ENCODE data around the gene STIP1.

The STIP1 gene

GRCh38 chr11:64222651-64223000, 36.7 kb downstream of the STIP1 start:
- DNase-seq (ENCODE audit: low read depth), result no peak

- DNase-seq (ENCODE audit: low read depth), result no peak
Observed at GRCh38 chr11:64223001-64223651, 37.2 kb downstream of the STIP1 start.

GRCh38 chr11:64224151-64224890, 38.4 kb downstream of the STIP1 start:
- DNase-seq (ENCODE audit: low read depth), result no peak

- no peak for DNase-seq (ENCODE audit: low read depth)
Observed at GRCh38 chr11:64224891-64225607, 39.1 kb downstream of the STIP1 start.

- DNase-seq (ENCODE audit: low read depth), result peak; percentile 93
Observed at GRCh38 chr11:64225608-64226506, 39.9 kb downstream of the STIP1 start, which contains the start of the genes NUDT22 and TRPT1. Gene NUDT22, plus strand, starts transcription at chr11:64226274. Its CDS starts 379 bp downstream, at chr11:64226653. Gene TRPT1, minus strand, starts transcription at chr11:64226186. Its CDS starts 326 bp downstream, at chr11:64225860.

DNA sequence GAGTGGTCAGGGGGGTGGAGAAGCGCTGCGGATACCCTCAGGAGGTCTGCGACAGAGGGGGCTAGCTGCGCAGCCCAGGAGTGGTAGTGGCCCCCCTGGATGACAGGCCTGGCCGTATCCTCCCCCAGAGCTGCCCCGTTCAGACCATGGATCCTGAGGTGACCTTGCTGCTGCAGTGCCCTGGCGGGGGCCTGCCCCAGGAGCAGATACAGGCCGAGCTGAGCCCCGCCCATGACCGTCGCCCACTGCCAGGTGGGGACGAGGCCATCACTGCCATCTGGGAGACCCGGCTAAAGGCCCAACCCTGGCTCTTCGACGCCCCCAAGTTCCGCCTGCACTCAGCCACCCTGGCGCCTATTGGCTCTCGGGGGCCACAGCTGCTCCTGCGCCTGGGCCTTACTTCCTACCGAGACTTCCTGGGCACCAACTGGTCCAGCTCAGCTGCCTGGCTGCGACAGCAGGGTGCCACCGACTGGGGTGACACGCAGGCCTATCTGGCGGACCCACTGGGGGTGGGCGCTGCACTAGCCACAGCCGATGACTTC, 40.6 kb downstream of the STIP1 start:
- no peak for DNase-seq (ENCODE audit: low read depth)

DNA sequence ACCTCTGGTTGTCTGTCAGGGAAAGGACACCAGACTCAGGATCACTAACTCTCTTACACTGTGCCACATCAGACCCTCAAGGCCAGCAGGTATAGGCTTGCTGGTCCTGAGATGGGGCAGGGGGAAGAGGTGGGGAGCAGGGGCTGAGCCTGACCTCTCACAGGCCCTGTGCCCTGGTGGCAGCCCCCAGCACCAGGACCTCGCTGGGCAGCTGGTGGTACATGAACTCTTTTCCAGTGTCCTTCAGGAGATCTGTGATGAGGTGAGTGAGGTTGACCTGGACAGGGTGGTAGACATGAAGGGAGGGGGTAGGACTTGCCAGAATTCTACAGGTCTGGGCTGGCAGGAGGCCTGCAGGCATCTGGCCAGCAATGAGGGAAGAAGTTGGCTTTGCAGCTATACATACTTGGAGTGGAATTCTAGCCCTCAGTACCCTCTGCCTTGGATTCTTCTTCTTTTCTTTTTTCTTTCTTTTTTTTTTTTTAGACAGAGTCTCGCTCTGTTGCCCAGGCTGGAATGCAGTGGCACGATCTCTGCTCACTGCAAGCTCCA, 41.5 kb downstream of the STIP1 start:
- DNase-seq (ENCODE audit: low read depth), result no peak

DNA sequence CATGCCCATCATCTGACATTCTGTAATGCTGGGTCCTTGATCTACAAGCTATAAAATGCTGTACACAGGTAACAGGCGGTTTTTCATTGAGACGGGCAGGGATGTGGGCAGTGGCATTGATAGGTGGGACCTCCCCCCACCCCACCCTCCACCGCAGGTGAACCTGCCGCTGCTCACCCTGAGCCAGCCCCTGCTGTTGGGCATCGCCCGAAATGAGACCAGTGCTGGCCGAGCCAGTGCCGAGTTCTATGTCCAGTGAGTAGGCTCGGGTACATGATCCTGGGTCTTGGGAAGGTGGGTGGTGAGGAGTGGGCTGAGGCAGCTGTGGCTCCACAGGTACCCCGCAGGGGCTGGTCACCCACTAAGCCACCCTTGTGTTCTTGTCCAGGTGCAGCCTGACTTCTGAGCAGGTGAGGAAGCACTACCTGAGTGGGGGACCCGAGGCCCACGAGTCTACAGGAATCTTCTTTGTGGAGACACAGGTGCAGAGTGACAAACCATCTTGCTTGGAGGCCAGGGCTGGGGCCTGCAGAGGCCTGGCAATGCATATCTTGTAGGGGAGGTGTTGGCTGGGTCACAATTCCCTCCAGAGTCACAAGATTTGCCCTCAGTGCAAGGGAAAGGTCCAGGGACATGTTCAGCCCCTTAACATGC, 43.2 kb downstream of the STIP1 start:
- DNase-seq (ENCODE audit: low read depth), result no peak

GRCh38 chr11:64229744-64230170, 43.8 kb downstream of the STIP1 start:
- DNase-seq (ENCODE audit: low read depth), result no peak

- peak; percentile 79 for DNase-seq (ENCODE audit: low read depth)
Observed at GRCh38 chr11:64230171-64230984, 44.4 kb downstream of the STIP1 start, which contains the start of gene DNAJC4. Gene DNAJC4, plus strand, starts transcription at chr11:64230548. Its CDS starts 307 bp downstream, at chr11:64230855.

GRCh38 chr11:64230985-64231365, 45.0 kb downstream of the STIP1 start:
- DNase-seq (ENCODE audit: low read depth), result no peak

- DNase-seq (ENCODE audit: low read depth), result no peak
Observed at GRCh38 chr11:64231546-64231945, 45.6 kb downstream of the STIP1 start.

DNA sequence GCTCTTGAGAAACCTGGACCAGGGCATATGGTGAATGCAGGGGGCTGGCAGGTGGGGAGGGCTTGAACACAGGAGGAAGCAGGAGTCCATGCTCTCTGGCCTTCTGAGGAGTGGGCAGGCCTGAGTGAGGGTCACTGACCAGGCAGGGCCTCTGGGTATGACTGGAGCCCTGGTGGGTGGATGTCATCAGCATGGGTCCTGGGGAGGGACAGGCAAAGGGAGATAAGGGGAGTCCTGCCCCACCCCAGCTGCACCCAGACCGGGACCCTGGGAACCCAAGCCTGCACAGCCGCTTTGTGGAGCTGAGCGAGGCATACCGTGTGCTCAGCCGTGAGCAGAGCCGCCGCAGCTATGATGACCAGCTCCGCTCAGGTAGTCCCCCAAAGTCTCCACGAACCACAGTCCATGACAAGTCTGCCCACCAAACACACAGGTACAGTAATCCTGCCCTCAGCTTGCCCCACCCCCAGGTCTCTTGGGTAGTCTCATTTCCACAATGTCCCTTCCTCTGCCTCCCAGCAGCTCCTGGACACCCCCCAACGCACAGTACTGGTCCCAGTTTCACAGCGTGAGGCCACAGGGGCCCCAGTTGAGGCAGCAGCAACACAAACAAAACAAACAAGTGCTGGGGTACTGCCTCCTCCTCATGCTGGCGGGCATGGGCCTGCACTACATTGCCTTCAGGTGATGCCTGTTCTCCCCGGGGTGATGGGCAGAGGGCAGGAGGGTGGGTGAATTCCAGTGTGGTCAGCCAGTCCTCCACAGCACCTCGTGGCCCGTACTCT, 46.4 kb downstream of the STIP1 start:
- DNase-seq (ENCODE audit: low read depth), result no peak

DNA sequence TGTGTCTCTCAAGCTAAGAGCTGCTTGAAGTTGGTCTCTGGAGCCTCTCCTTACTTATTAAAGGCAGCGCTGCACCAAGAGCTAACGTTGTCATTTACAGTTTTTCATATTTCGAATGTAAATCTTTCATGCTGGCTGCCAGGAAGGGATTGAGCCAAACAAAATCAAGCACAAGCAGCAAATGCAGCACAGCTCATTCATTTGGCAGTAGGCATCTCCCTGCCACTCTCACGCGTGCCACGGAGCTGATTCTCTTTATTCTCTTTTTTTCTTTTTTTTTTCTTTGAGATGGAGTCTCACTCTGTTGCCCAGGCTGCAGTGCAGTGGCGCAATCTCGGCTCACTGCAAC, 47.0 kb downstream of the STIP1 start:
- DNase-seq (ENCODE audit: low read depth), result no peak

- peak; percentile 47 for DNase-seq (ENCODE audit: low read depth)
Observed at GRCh38 chr11:64233913-64234586, 48.1 kb downstream of the STIP1 start, which contains the start of gene VEGFB. Gene VEGFB, plus strand, starts transcription at chr11:64234584. Its CDS starts 250 bp downstream, at chr11:64234834.

GRCh38 chr11:64234647-64235379, 48.8 kb downstream of the STIP1 start:
- peak; percentile 35 for DNase-seq (ENCODE audit: low read depth)

DNA sequence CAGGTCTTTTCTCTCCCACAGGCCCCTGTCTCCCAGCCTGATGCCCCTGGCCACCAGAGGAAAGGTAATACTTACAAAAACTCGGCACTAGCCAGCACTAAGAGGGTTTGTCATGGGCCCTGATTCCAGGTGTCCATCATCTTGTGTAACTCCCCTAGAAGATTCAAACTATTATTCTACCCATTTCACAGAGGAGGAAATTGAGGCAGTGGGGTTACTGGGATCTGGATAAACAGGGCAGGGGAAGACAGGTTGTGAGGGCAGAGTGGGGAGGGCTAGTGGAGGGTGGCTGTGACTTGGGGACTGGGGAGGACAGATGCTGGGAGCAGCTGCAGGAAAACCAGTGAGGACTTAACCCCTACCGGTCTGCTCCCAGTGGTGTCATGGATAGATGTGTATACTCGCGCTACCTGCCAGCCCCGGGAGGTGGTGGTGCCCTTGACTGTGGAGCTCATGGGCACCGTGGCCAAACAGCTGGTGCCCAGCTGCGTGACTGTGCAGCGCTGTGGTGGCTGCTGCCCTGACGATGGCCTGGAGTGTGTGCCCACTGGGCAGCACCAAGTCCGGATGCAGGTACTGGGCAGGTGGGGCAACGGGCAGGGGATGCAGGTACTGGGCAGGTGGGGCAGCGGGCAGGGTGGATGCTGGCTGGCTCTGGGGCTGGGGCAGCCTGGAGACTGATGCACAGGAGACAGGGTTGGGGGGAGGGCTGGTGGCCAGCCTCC, 49.6 kb downstream of the STIP1 start:
- DNase-seq (ENCODE audit: low read depth), result no peak
